Activated naive CD4-positive, alpha-beta T cell treated with anti-CD3 and anti-CD28 coated beads for 36 hours (primary cell): ENCODE measurements around the gene CRYBA1. TPM values are rescaled to one million over a fixed set of nuclear protein-coding genes. Genes with fewer than 3 reads are reported as not detected.
A peak's percentile ranks its signal among the peaks of the same experiment; 100 is the strongest.
"Not testable (repeated sequence)": the region's sequence is repeated elsewhere in the genome, so short reads cannot be mapped to it uniquely, and the experiment has no call there.

Experiments used
- CTCF ChIA-PET: fragments of 350-600 bp; sonication (Branson Sonifier 250); formaldehyde crosslinking; loops from one replicate; lab custom pipeline; 2021; ENCODE audit warnings: antibody characterized with exemption; lab: Charles Lee
- DNase-seq: peaks from one replicate; pipeline ENCODE4 v3.0.0-alpha.2; 2020
- H3K27ac Mint-ChIP-seq: one replicate; pipeline ENCODE4 v1.8.0; 2021; ENCODE audit warnings: mild to moderate bottlenecking, mixed read lengths
- H3K27me3 Mint-ChIP-seq: one replicate; pipeline ENCODE4 v1.8.0; 2021; ENCODE audit warnings: low read depth, mixed read lengths
- H3K36me3 Mint-ChIP-seq: one replicate; pipeline ENCODE4 v1.8.0; 2021; ENCODE audit warnings: low read depth, mixed read lengths
- H3K4me1 Mint-ChIP-seq: one replicate; pipeline ENCODE4 v1.8.0; 2021; ENCODE audit warnings: low read depth, mixed read lengths
- H3K4me3 Mint-ChIP-seq: one replicate; pipeline ENCODE4 v1.8.0; 2021; ENCODE audit warnings: mild to moderate bottlenecking, moderate library complexity, mixed read lengths
- H3K9me3 Mint-ChIP-seq: one replicate; pipeline ENCODE4 v1.8.0; 2021; ENCODE audit warnings: mixed read lengths
- intact Hi-C: fragments of 100-400 bp; cut with micrococcal nuclease; formaldehyde crosslinking; loops from one replicate; pipeline ENCODE4 v1.15.1; 2023
- total RNA-seq, 2 experiments: library from RNA; stranded (reverse); gene quantifications; one replicate each; pipeline ENCODE4 v1.2.3, GENCODE V29; 2021

The CRYBA1 gene
- total RNA-seq, 2 experiments from 2014 or later, result not detected

DNA sequence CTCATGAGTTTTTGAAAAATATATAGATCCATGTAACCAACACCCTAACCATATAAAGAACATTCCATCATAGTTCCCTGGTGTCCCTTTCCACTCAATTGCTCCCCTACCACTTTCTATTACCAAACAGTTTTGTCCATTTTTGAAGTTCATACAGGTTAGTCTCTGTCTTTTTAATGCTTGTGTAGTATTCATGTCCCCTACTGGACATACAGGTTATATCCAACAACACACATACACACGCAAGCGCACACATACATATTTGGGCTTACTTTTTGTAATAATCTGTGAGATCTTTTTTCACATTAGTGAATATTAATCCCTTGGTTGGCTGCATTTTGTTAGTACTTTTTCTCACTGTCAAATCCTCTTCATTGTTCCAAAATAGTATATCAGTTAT, 6.4 kb downstream of the CRYBA1 start:
- no peaks in the 10 kb centered on the region for H3K27me3 Mint-ChIP-seq
- H3K4me3 Mint-ChIP-seq, result no peak overlapping the region
- CTCF ChIA-PET, result no interaction called here
- H3K4me1 Mint-ChIP-seq, result peaks cover 18% of the 10 kb centered on the region
- no peaks in the 10 kb centered on the region for H3K9me3 Mint-ChIP-seq
- H3K36me3 Mint-ChIP-seq, result peaks cover 9% of the 10 kb centered on the region
- no peak overlapping the region for H3K27ac Mint-ChIP-seq
- no peak for DNase-seq
- intact Hi-C loops, result loop anchor here (2.0 kb wide), 1 partner anchor 42 kb away; the partner anchor contains the start of gene NUFIP2

DNA sequence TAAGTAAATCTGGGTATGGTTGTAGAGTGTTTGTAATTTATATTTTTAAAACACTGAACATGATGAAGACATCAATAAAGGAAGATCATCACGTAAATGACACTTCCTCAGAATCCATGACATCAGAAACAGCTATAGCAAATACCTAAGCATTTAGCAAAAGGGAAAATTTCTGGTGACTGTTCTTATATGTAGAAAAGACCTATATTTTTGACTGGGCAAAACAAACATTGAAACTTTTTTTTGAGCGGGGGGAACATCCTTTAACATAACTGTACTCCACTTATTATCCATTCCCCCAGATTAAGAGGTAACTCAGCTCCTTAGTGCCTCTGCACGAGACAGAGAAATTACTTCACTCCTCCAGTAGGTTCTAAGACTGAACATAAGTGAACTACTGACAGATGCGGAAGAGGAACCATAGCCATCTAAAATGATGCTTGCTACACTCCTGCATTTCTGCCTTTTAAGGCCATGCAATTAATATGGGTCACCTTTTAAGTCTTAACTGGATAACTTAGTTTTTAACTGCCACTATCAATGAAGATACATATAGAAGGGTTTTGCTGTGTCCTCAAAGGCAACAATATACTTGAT, 9.4 kb downstream of the CRYBA1 start:
- CTCF ChIA-PET, result interaction anchor here (1.0 to 3.2 kb wide), 5 partner anchors 13 to 310 kb away, joined by 3 to 18 read pairs (median 7); partner anchors contain the start of gene ABHD15
- Mint-ChIP-seq H3K9me3 (no peaks in the 10 kb centered on the region), H3K4me3 (no peak overlapping the region), H3K4me1 (peaks cover 37% of the 10 kb centered on the region), H3K36me3 (peaks cover 16% of the 10 kb centered on the region), H3K27me3 (no peaks in the 10 kb centered on the region), H3K27ac (no peak overlapping the region)
- intact Hi-C loops, result no loop called here
- DNase-seq, result no peak

DNA sequence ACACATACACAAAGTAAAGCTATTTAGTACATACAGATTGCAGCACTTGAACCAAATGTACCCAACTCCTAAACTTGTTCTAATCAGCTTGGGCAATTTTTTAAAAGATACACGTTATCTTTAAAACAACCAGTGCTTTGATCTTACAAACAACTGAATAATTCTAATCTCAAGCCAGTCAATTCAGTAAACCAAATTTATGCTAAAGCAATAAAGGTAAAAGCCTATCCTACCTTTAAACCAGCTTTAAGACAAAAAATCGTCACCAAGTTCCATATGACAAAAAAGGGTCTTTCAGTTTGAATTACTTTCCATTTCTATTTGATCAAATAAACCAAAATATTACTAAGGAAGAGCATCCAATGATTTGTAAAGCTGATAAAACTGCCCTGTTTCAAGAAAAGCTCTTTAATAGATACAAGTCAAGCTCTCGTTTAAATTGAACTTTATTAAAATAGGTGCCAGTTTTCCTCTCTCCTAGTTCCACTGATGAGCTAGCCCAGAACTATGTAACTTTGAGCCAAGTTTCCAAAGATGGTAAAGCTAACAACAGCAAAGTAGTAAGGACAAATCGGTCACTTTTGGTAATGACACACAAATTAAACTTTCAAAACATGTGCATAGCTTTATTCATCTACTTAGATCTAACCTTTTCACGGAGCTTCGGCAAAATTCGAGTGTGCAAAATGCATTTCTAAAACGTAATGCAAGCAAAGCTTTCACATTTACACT, 10.2 kb downstream of the CRYBA1 start:
- no peak overlapping the region for H3K4me3 Mint-ChIP-seq
- H3K4me1 Mint-ChIP-seq, result peaks cover 39% of the 10 kb centered on the region
- CTCF ChIA-PET, result interaction anchor here (0.6 to 3.2 kb wide), 12 partner anchors 11 to 360 kb away, joined by 3 to 18 read pairs (median 4); partner anchors contain the start of genes ABHD15 and NUFIP2
- H3K27me3 Mint-ChIP-seq, result no peaks in the 10 kb centered on the region
- H3K36me3 Mint-ChIP-seq, result peaks cover 16% of the 10 kb centered on the region
- H3K27ac Mint-ChIP-seq, result peak overlapping the region; percentile 70
- intact Hi-C loops, result no loop called here
- no peak for DNase-seq
- H3K9me3 Mint-ChIP-seq, result no peaks in the 10 kb centered on the region

DNA sequence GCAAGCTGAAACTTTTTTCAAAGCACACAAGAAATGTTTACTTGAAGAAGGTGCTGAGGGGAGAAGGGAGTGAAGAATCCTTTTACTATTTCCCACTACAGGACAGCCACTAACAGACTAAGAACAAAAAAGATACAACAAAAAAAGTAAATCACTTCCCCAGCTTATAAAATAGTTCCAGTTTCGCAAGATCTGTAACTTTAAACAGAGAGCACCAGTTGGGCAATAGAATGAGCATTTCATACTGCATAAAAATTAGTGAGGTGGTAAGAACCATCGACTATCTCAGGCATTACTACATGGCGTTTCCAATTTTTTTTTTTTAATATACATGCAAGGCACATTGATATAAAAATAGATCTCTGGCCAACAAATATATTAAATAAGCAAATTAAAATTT, 11.1 kb downstream of the CRYBA1 start:
- peaks cover 18% of the 10 kb centered on the region for H3K36me3 Mint-ChIP-seq
- CTCF ChIA-PET, result interaction anchor here (0.7 to 3.2 kb wide), 10 partner anchors 15 to 360 kb away, joined by 3 to 18 read pairs (median 4); no protein-coding TSS in a partner anchor
- peaks cover 41% of the 10 kb centered on the region for H3K4me1 Mint-ChIP-seq
- no peaks in the 10 kb centered on the region for H3K27me3 Mint-ChIP-seq
- DNase-seq, result no peak
- peak overlapping the region; percentile 7 for H3K27ac Mint-ChIP-seq
- intact Hi-C loops, result no loop called here
- no peaks in the 10 kb centered on the region for H3K9me3 Mint-ChIP-seq
- no peak overlapping the region for H3K4me3 Mint-ChIP-seq

DNA sequence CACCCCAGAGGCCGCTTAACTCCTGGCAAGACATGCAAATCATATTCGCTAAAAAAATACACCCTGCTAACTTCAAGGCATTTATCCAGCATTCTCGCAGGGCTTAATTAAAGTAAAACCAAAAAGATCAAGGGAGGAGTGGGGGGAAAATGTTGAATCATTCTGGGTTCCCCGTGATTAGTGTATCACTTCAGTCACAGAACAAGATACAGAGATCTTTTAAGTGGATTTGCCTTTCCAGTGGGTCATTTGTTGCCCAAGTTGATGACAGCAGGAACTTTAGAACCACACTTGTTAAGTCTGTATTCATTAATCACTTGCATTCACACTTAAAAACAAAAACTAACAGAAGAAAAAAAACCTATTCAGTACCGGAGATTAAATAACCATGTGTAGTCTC, 17.3 kb downstream of the CRYBA1 start:
- peaks cover 47% of the 10 kb centered on the region for H3K4me1 Mint-ChIP-seq
- peaks cover 30% of the 10 kb centered on the region for H3K36me3 Mint-ChIP-seq
- H3K27ac Mint-ChIP-seq, result peak overlapping the region; percentile 66
- CTCF ChIA-PET, result no interaction called here
- DNase-seq, result no peak
- intact Hi-C loops, result no loop called here
- no peaks in the 10 kb centered on the region for H3K27me3 Mint-ChIP-seq
- H3K4me3 Mint-ChIP-seq, result no peak overlapping the region
- no peaks in the 10 kb centered on the region for H3K9me3 Mint-ChIP-seq

DNA sequence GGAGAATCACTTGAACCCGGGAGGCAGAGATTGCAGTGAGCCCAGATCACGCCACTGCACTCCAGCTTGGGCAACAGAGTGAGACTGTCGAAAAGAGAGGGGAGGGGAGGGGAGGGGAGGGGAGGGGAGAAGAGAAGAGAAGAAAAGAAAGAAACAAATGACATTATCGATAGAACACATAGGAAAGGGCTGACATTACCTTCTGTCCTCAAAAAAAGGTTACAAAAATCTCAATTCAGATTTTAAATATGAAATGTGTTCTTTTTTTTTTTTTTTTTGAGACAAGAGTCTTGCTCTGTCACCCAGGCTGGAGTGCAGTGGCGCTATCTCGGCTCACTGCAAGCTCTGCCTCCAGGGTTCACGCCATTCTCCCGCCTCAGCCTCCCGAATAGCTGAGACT, 25.3 kb downstream of the CRYBA1 start:
- H3K27ac Mint-ChIP-seq, H3K9me3 Mint-ChIP-seq, H3K27me3 Mint-ChIP-seq, DNase-seq, CTCF ChIA-PET, intact Hi-C loops, H3K4me3 Mint-ChIP-seq: not testable (repeated sequence)
- Mint-ChIP-seq H3K4me1 (peaks cover 41% of the 10 kb centered on the region), H3K36me3 (peaks cover 44% of the 10 kb centered on the region)

DNA sequence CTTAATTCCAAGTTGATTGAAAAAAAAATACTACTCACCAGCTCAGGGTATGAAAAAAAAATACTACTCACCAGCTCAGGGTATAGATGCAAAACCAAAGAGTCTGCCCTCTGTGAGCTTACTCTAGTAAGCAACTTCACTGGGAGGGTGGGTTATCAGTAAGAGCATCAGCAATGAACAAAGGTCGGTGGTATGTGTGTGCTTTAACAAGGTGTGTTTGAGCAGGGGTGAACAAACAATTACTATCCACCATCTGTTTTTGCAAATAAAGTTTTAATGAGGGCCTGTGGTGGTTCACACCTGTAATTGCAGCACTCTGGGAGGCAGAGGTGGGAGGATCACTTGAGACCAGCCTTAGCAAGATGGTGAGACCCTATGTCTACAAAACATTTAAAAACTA, 27.3 kb downstream of the CRYBA1 start:
- no peak overlapping the region for H3K27ac Mint-ChIP-seq
- H3K36me3 Mint-ChIP-seq, result peaks cover 57% of the 10 kb centered on the region
- H3K27me3 Mint-ChIP-seq, result no peaks in the 10 kb centered on the region
- DNase-seq, result no peak
- CTCF ChIA-PET, result interaction anchor here (0.7 to 1.1 kb wide), 4 partner anchors 17 to 343 kb away, joined by 3 to 6 read pairs (median 3); no protein-coding TSS in a partner anchor
- H3K4me1 Mint-ChIP-seq, result peaks cover 54% of the 10 kb centered on the region
- no peaks in the 10 kb centered on the region for H3K9me3 Mint-ChIP-seq
- intact Hi-C loops, result no loop called here
- H3K4me3 Mint-ChIP-seq, result no peak overlapping the region

DNA sequence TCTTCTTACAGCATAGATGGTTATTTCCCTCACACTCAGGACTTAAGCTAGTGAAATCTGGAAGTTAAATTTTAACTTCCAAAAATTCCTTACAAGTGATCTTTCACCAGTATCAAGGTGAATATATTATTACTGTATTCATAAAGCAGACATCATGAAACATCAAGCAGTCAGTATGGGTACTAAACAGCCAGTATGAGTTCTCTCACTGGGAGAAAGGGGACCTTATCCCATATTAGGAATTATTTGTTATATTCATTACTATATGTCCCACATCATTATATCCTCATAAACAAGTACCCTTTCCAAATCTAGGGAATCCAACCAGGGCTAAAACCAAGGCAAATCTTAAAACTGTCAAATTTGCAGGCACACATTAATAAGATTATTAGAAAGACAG, 32.0 kb downstream of the CRYBA1 start:
- Mint-ChIP-seq H3K4me1 (peaks cover 69% of the 10 kb centered on the region), H3K27me3 (no peaks in the 10 kb centered on the region), H3K27ac (no peak overlapping the region), H3K9me3 (peaks cover 5% of the 10 kb centered on the region), H3K4me3 (no peak overlapping the region), H3K36me3 (peaks cover 85% of the 10 kb centered on the region)
- no peak for DNase-seq
- intact Hi-C loops, result no loop called here
- CTCF ChIA-PET, result interaction anchor here (0.6 to 2.7 kb wide), 2 partner anchors 12 to 96 kb away, joined by 4 to 9 read pairs; no protein-coding TSS in a partner anchor

DNA sequence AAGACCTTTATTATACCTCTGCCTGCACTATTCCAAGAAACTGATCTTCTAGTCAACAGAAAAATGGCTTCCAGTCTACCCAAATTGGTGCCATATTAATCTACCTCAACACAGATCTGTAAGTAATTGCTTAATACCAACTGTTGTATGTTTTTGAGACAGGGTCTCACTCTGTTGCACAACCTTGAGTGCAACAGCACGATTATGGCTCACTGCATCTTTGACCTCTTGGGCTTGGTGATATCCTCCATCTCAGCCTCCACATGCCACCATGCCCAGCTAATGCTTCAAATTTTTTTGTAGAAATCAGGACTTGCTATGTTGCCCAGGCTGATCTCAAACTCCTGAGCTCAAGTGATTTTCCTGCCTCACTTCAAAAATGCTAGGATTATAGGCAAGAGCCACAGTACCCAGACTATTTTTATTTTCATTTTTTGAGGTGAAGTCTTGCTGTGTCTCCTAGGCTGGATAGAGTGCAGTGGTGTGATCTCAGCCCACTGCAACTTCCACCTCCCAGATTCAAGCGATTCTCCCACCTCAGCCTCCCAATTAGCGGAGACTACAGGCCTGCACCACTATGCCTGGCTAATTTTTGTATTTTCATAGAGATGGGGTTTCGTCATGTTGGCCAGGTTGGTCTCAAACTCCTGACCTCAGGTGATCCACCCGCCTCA, 32.9 kb downstream of the CRYBA1 start:
- Mint-ChIP-seq H3K36me3 (peaks cover 81% of the 10 kb centered on the region), H3K4me1 (peaks cover 68% of the 10 kb centered on the region), H3K4me3 (no peak overlapping the region), H3K27ac (peak overlapping the region; percentile 36), H3K9me3 (peaks cover 5% of the 10 kb centered on the region), H3K27me3 (no peaks in the 10 kb centered on the region)
- CTCF ChIA-PET, result interaction anchor here (0.6 kb wide), 2 partner anchors 11 to 97 kb away, joined by 3 to 4 read pairs; no protein-coding TSS in a partner anchor
- intact Hi-C loops, result no loop called here
- no peak for DNase-seq

DNA sequence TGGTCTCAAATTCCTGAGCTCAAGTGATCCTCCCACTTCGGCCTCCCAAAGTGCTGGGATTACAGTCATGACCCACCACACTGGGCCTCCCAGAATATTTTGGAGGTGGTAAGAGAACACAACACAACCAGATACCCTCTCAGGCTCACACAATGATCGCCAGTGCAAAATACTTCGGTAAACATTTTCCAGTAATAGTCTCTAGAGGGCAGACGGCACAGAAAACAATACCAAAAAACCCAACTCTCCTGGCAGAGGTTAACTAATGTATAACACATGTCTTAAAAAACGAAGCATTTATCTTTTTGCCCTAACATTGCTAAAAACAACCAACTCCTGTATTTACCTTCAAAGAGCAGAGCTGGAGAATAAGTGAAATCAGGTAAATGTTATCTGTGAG, 36.8 kb downstream of the CRYBA1 start:
- Mint-ChIP-seq H3K27me3 (no peaks in the 10 kb centered on the region), H3K27ac (no peak overlapping the region), H3K4me3 (no peak overlapping the region), H3K36me3 (peaks cover 85% of the 10 kb centered on the region), H3K4me1 (peaks cover 71% of the 10 kb centered on the region), H3K9me3 (peaks cover 5% of the 10 kb centered on the region)
- DNase-seq, result no peak
- intact Hi-C loops, result no loop called here
- CTCF ChIA-PET, result interaction anchor here (1.0 to 1.1 kb wide), 2 partner anchors 72 to 159 kb away, joined by 3 read pairs; no protein-coding TSS in a partner anchor

DNA sequence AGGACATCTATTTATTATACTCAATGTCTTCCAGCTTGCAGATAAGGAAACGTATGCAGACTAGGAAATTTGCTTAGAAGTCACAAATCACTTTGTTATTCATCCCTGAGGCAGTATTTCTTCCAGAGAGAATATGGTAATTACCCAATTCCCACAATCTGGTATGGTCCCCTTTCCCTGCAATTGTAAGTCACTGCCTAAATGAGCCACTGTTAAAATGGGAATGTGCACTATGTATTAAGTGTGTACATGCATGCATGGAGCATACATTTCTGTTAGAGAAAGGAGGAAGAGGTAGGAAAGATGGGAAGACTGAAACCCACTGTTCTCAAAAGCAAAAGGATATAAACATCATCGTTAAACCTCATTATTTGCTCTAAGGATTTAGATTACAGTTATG, 37.3 kb downstream of the CRYBA1 start:
- intact Hi-C loops, result no loop called here
- Mint-ChIP-seq H3K4me1 (peaks cover 71% of the 10 kb centered on the region), H3K27me3 (no peaks in the 10 kb centered on the region), H3K27ac (no peak overlapping the region), H3K4me3 (no peak overlapping the region), H3K9me3 (peaks cover 5% of the 10 kb centered on the region), H3K36me3 (peaks cover 86% of the 10 kb centered on the region)
- no peak for DNase-seq
- CTCF ChIA-PET, result interaction anchor here (1.0 kb wide), 1 partner anchor 159 kb away, joined by 3 read pairs; no protein-coding TSS in a partner anchor

DNA sequence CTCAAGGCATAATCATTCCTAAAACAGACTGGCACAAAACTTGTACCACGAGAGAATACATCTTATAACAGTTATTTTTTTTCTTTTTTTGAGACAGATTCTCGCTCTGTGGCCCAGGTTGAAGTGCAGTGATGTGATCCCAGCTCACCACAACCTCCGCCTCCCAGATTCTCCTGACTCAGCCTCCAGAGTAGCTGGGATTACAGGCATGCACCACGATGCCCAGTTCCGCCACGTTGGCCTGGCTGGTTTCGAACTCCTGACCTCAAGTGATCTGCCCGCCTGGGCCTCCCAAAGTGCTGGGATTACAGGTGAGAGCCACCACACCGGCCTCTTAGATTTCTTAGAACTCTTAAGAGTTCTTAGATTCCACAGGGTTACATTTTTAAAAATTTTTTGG, 43.2 kb downstream of the CRYBA1 start:
- peaks cover 58% of the 10 kb centered on the region for H3K4me1 Mint-ChIP-seq
- intact Hi-C loops, result loop anchor here (2.0 to 5.0 kb wide), 3 partner anchors 49 to 563 kb away; partner anchors contain the start of genes ANKRD13B, NEK8 and TLCD1
- peaks cover 60% of the 10 kb centered on the region for H3K36me3 Mint-ChIP-seq
- peak overlapping the region; percentile 61 for H3K27ac Mint-ChIP-seq
- CTCF ChIA-PET, result interaction anchor here (0.8 to 4.1 kb wide), 9 partner anchors 12 to 324 kb away, joined by 3 to 30 read pairs (median 6); no protein-coding TSS in a partner anchor
- no peaks in the 10 kb centered on the region for H3K9me3 Mint-ChIP-seq
- DNase-seq, result no peak
- H3K27me3 Mint-ChIP-seq, result no peaks in the 10 kb centered on the region
- H3K4me3 Mint-ChIP-seq, result no peak overlapping the region
